ENCODE data around the gene PTGFRN.
"Not testable (repeated sequence)": the region's sequence is repeated elsewhere in the genome, so short reads cannot be mapped to it uniquely, and the experiment has no call there.

Gene PTGFRN

GRCh38 chr1:116980309-116980708 is 70.6 kb downstream of the PTGFRN start:
- H3K4me1 ChIP-seq (ENCODE audit: control insufficient read depth, insufficient read depth, low read length); H3K36me3 ChIP-seq (ENCODE audit: control insufficient read depth, insufficient read depth, low read length); H3K27ac ChIP-seq (ENCODE audit: low read depth, low read length); H3K27me3 ChIP-seq (ENCODE audit: control insufficient read depth, insufficient read depth, low read length); H3K4me3 ChIP-seq (ENCODE audit: low read depth, low read length); H3K9ac ChIP-seq (ENCODE audit: low read depth, low read length); H3K9me3 ChIP-seq (ENCODE audit: control insufficient read depth, insufficient read depth, low read length): not testable (repeated sequence)

DNA sequence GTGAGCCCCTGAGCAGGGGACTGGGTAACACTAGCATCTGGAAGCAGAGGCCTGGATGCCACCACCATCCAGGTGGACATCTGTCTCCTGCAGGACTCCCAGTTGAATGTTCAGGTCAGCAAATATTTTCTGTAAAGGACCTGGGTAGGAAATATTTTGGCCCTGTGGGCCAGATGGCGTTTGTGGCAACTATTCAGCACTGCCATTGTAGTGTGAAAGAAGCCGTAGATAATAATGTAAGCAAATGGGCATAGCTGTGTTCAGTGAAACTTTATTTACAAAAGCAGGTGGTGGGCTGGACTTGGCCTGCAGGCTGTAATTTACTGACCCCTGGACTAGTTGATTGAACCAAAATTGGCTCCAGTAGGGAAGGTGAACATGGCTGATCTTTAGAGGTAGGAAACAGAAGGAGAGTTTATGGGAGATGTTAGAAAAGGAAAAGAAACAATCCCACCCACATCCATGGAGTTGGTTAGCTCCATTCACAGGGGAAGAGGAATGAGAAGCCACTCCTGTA is 71.9 kb downstream of the PTGFRN start:
- H3K27ac ChIP-seq (ENCODE audit: low read depth, low read length), result no peak overlapping the region
- no peak overlapping the region for H3K4me3 ChIP-seq (ENCODE audit: low read depth, low read length)
- H3K9me3 ChIP-seq (ENCODE audit: control insufficient read depth, insufficient read depth, low read length), result no peaks in the 10 kb centered on the region
- peaks cover 10% of the 10 kb centered on the region; the same call in 1 of the 2 replicates for H3K4me1 ChIP-seq (ENCODE audit: control insufficient read depth, insufficient read depth, low read length)
- H3K36me3 ChIP-seq (ENCODE audit: control insufficient read depth, insufficient read depth, low read length), result peaks cover 6% of the 10 kb centered on the region; the same call in 1 of the 2 replicates
- no peak overlapping the region for H3K9ac ChIP-seq (ENCODE audit: low read depth, low read length)
- H3K27me3 ChIP-seq (ENCODE audit: control insufficient read depth, insufficient read depth, low read length), result no peaks in the 10 kb centered on the region

DNA sequence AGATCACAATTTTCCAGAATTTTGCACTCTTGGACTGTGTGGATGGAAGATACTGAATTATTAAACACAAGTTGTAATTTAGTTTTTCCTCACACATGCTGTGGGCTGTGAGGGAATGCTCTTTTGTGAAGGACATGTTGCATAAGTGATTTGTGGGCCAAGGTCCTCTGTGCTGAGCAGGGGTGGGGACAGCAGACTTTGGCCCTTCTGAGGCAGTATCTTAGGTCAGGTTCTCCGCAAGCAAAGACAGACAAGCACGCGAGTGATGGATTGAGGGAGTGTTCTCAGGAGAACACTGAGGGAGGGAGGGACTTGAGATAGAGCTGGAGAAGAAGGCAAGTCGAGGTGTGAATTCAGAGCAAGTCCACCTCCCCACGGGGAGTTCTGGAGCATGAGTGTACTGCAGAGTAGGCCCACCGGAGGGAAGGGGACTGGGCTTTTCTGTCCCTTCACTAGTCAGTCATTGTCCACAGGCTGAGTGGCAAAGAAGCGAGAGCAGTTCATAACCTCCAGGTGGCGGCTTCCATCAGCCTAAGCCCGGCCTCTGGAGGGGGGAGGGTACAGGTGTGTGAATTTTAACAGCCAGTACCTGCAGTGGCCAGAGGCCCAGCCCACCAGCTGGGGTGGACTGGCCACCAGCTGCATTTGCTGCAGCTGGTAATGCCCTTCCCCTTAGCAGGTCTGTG is 72.7 kb downstream of the PTGFRN start:
- H3K9me3 ChIP-seq (ENCODE audit: control insufficient read depth, insufficient read depth, low read length), result no peaks in the 10 kb centered on the region
- peaks cover 6% of the 10 kb centered on the region for H3K36me3 ChIP-seq (ENCODE audit: control insufficient read depth, insufficient read depth, low read length)
- H3K27me3 ChIP-seq (ENCODE audit: control insufficient read depth, insufficient read depth, low read length), result no peaks in the 10 kb centered on the region
- H3K27ac ChIP-seq (ENCODE audit: low read depth, low read length), result no peak overlapping the region
- H3K4me1 ChIP-seq (ENCODE audit: control insufficient read depth, insufficient read depth, low read length), result peaks cover 10% of the 10 kb centered on the region; the same call in 1 of the 2 replicates
- no peak overlapping the region for H3K4me3 ChIP-seq (ENCODE audit: low read depth, low read length)
- no peak overlapping the region for H3K9ac ChIP-seq (ENCODE audit: low read depth, low read length)

- Histone ChIP-seq H3K36me3 (ENCODE audit: control insufficient read depth, insufficient read depth, low read length) (peaks cover 6% of the 10 kb centered on the region), H3K9ac (ENCODE audit: low read depth, low read length) (no peak overlapping the region), H3K4me3 (ENCODE audit: low read depth, low read length) (no peak overlapping the region), H3K9me3 (ENCODE audit: control insufficient read depth, insufficient read depth, low read length) (no peaks in the 10 kb centered on the region), H3K27ac (ENCODE audit: low read depth, low read length) (no peak overlapping the region), H3K4me1 (ENCODE audit: control insufficient read depth, insufficient read depth, low read length) (peaks cover 10% of the 10 kb centered on the region; the same call in 1 of the 2 replicates), H3K27me3 (ENCODE audit: control insufficient read depth, insufficient read depth, low read length) (no peaks in the 10 kb centered on the region)
These were observed 73.4 kb downstream of the PTGFRN start for GRCh38 chr1:116983112-116983511.

- no peak overlapping the region for H3K9ac ChIP-seq (ENCODE audit: low read depth, low read length)
- H3K9me3 ChIP-seq (ENCODE audit: control insufficient read depth, insufficient read depth, low read length), result no peaks in the 10 kb centered on the region
- no peak overlapping the region for H3K27ac ChIP-seq (ENCODE audit: low read depth, low read length)
- H3K4me1 ChIP-seq (ENCODE audit: control insufficient read depth, insufficient read depth, low read length), result peaks cover 10% of the 10 kb centered on the region; the same call in 1 of the 2 replicates
- H3K27me3 ChIP-seq (ENCODE audit: control insufficient read depth, insufficient read depth, low read length), result no peaks in the 10 kb centered on the region
- H3K36me3 ChIP-seq (ENCODE audit: control insufficient read depth, insufficient read depth, low read length), result peaks cover 6% of the 10 kb centered on the region
- no peak overlapping the region for H3K4me3 ChIP-seq (ENCODE audit: low read depth, low read length)
These were observed 74.0 kb downstream of the PTGFRN start for GRCh38 chr1:116983678-116984077.

DNA sequence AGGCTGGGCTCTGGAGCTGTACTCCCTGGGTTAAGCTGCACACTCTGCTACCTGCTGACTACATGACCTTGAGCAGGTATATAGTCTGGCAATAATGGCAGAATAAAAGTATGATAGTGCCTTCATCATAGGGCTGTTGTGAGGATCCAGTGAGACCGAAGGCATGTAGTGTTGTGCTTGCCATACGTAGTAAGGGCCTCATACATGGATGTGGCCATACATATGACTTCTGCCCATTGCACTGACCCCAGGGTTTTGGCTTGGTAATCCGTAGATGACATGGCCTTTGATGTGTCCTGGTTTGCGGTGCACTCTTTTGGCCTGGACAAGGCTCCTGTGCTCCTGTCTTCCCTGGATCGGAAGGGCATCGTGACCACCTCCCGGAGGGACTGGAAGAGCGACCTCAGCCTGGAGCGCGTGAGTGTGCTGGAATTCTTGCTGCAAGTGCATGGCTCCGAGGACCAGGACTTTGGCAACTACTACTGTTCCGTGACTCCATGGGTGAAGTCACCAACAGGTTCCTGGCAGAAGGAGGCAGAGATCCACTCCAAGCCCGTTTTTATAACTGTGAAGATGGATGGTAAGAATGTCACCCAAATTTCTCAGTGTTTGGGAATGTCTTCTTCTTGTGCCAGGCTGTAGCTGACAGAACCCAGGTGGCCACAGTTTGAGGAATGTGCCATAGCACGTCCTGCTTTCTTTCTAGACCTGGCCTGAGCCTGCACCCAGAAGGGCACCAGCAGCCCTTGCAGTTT is 74.9 kb downstream of the PTGFRN start:
- Histone ChIP-seq H3K9me3 (ENCODE audit: control insufficient read depth, insufficient read depth, low read length) (no peaks in the 10 kb centered on the region), H3K4me3 (ENCODE audit: low read depth, low read length) (no peak overlapping the region), H3K9ac (ENCODE audit: low read depth, low read length) (no peak overlapping the region), H3K36me3 (ENCODE audit: control insufficient read depth, insufficient read depth, low read length) (peaks cover 6% of the 10 kb centered on the region), H3K27ac (ENCODE audit: low read depth, low read length) (no peak overlapping the region), H3K4me1 (ENCODE audit: control insufficient read depth, insufficient read depth, low read length) (peaks cover 13% of the 10 kb centered on the region; the same call in 1 of the 2 replicates), H3K27me3 (ENCODE audit: control insufficient read depth, insufficient read depth, low read length) (no peaks in the 10 kb centered on the region)

GRCh38 chr1:116986421-116987255 is 76.9 kb downstream of the PTGFRN start:
- H3K9ac ChIP-seq (ENCODE audit: low read depth, low read length), result no peak overlapping the region
- no peak overlapping the region for H3K27ac ChIP-seq (ENCODE audit: low read depth, low read length)
- no peaks in the 10 kb centered on the region for H3K9me3 ChIP-seq (ENCODE audit: control insufficient read depth, insufficient read depth, low read length)
- H3K4me3 ChIP-seq (ENCODE audit: low read depth, low read length), result no peak overlapping the region
- H3K36me3 ChIP-seq (ENCODE audit: control insufficient read depth, insufficient read depth, low read length), result peaks cover 19% of the 10 kb centered on the region
- no peaks in the 10 kb centered on the region for H3K27me3 ChIP-seq (ENCODE audit: control insufficient read depth, insufficient read depth, low read length)
- peaks cover 18% of the 10 kb centered on the region; the same call in 1 of the 2 replicates for H3K4me1 ChIP-seq (ENCODE audit: control insufficient read depth, insufficient read depth, low read length)

DNA sequence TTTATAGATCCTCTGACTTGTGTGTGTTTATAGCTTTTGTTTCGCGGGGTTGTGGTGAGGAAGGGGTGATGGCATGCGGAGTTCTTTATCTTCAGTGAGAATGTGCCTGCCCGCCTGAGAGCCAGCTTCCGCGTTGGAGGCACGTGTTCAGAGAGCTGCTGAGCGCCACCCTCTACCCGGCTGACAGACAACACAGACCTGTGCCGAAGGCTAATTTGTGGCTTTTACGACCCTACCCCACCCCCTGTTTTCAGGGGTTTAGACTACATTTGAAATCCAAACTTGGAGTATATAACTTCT is 77.5 kb downstream of the PTGFRN start:
- no peak overlapping the region for H3K9ac ChIP-seq (ENCODE audit: low read depth, low read length)
- peaks cover 17% of the 10 kb centered on the region; the same call in 1 of the 2 replicates for H3K4me1 ChIP-seq (ENCODE audit: control insufficient read depth, insufficient read depth, low read length)
- H3K27ac ChIP-seq (ENCODE audit: low read depth, low read length), result no peak overlapping the region
- H3K36me3 ChIP-seq (ENCODE audit: control insufficient read depth, insufficient read depth, low read length), result peaks cover 19% of the 10 kb centered on the region
- no peaks in the 10 kb centered on the region for H3K27me3 ChIP-seq (ENCODE audit: control insufficient read depth, insufficient read depth, low read length)
- no peaks in the 10 kb centered on the region for H3K9me3 ChIP-seq (ENCODE audit: control insufficient read depth, insufficient read depth, low read length)
- H3K4me3 ChIP-seq (ENCODE audit: low read depth, low read length), result no peak overlapping the region

DNA sequence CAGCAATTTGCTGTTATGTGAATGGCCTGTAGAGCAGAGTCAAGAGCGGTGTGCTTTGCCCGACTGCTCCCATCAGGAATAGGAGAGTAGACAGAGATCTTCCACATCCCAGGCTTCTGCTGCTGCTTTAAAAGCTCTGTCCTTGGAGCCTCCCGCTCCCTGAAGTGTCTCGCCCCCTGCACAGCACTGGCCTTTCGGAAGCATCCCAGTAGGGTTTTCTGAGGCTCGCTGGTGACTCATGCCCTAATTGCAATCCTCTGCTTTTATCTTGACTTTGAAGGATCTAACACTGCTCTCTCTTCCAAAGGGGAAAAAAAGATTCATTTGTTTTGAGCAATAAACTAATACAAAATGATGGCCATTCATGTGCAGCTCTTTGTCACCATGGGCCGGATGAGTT is 78.5 kb downstream of the PTGFRN start:
- H3K4me1 ChIP-seq (ENCODE audit: control insufficient read depth, insufficient read depth, low read length), result peaks cover 8% of the 10 kb centered on the region; the same call in 1 of the 2 replicates
- H3K4me3 ChIP-seq (ENCODE audit: low read depth, low read length), result no peak overlapping the region
- H3K36me3 ChIP-seq (ENCODE audit: control insufficient read depth, insufficient read depth, low read length), result peaks cover 19% of the 10 kb centered on the region
- no peaks in the 10 kb centered on the region for H3K27me3 ChIP-seq (ENCODE audit: control insufficient read depth, insufficient read depth, low read length)
- H3K9ac ChIP-seq (ENCODE audit: low read depth, low read length), result no peak overlapping the region
- H3K27ac ChIP-seq (ENCODE audit: low read depth, low read length), result no peak overlapping the region
- H3K9me3 ChIP-seq (ENCODE audit: control insufficient read depth, insufficient read depth, low read length), result no peaks in the 10 kb centered on the region

GRCh38 chr1:116988908-116989307 is 79.2 kb downstream of the PTGFRN start:
- Histone ChIP-seq H3K27me3 (ENCODE audit: control insufficient read depth, insufficient read depth, low read length) (no peaks in the 10 kb centered on the region), H3K9me3 (ENCODE audit: control insufficient read depth, insufficient read depth, low read length) (no peaks in the 10 kb centered on the region), H3K9ac (ENCODE audit: low read depth, low read length) (no peak overlapping the region), H3K4me3 (ENCODE audit: low read depth, low read length) (no peak overlapping the region), H3K27ac (ENCODE audit: low read depth, low read length) (no peak overlapping the region), H3K36me3 (ENCODE audit: control insufficient read depth, insufficient read depth, low read length) (peaks cover 19% of the 10 kb centered on the region), H3K4me1 (ENCODE audit: control insufficient read depth, insufficient read depth, low read length) (peaks cover 8% of the 10 kb centered on the region; the same call in 1 of the 2 replicates)
